Astrocyte (in vitro differentiated cells and primary cell): ENCODE measurements around the gene NME3. TPM values are rescaled to one million over a fixed set of nuclear protein-coding genes. Genes with fewer than 3 reads are reported as not detected.
A peak's percentile ranks its signal among the peaks of the same experiment; 100 is the strongest.

Experiments
- DNase-seq: peaks from one replicate; pipeline ENCODE4 v3.0.0-alpha.2; 2010; ENCODE audit warnings: low read depth
- FAIRE-seq: peaks from 2 replicates; lab custom pipeline; 2011; peaks lifted over from hg19 to GRCh38; lab: Jason Lieb, UNC
- H2AFZ ChIP-seq: 2 replicates; pipeline ENCODE4 v1.6.0; 2012; ENCODE audit warnings: low read depth, low read length, inconsistent platforms
- H3K27ac ChIP-seq: 2 replicates; pipeline ENCODE4 v1.5.1; 2011; ENCODE audit warnings: low read depth, low read length, inconsistent platforms
- H3K27me3 ChIP-seq: 2 replicates; pipeline ENCODE4 v1.6.0; 2011; ENCODE audit warnings: low read length, inconsistent platforms; ENCODE audit not compliant: insufficient read depth
- H3K36me3 ChIP-seq: 2 replicates; pipeline ENCODE4 v1.5.1; 2011; ENCODE audit warnings: low read length, inconsistent platforms; ENCODE audit not compliant: insufficient read depth
- H3K4me1 ChIP-seq: 2 replicates; pipeline ENCODE4 v1.5.1; 2011; ENCODE audit warnings: low read length, inconsistent platforms; ENCODE audit not compliant: insufficient read depth
- H3K4me2 ChIP-seq: 2 replicates; pipeline ENCODE4 v1.6.0; 2012; ENCODE audit warnings: low read length, inconsistent platforms
- H3K4me3 ChIP-seq: 2 replicates; pipeline ENCODE4 v1.5.1; 2011; ENCODE audit warnings: low read depth, mild to moderate bottlenecking, low read length, inconsistent platforms; ENCODE audit not compliant: insufficient read depth
- H3K79me2 ChIP-seq: 2 replicates; pipeline ENCODE4 v1.6.0; 2012; ENCODE audit warnings: mild to moderate bottlenecking, low read length, inconsistent platforms; ENCODE audit not compliant: insufficient read depth
- H3K9ac ChIP-seq: 2 replicates; pipeline ENCODE4 v1.6.0; 2012; ENCODE audit warnings: mild to moderate bottlenecking, low read length, inconsistent platforms
- H3K9me3 ChIP-seq: 2 replicates; pipeline ENCODE4 v1.5.1; 2012; ENCODE audit warnings: low read depth, mild to moderate bottlenecking, low read length, inconsistent platforms; ENCODE audit not compliant: insufficient read depth
- H4K20me1 ChIP-seq: 2 replicates; pipeline ENCODE4 v1.6.0; 2012; ENCODE audit warnings: low read length, inconsistent platforms; ENCODE audit not compliant: insufficient read depth
- H3K27ac Mint-ChIP-seq: one replicate; pipeline ENCODE4 v1.8.0; 2021; ENCODE audit warnings: mild to moderate bottlenecking, mixed read lengths; ENCODE audit not compliant: unreplicated experiment
- H3K27me3 Mint-ChIP-seq: one replicate; pipeline ENCODE4 v1.8.0; 2021; ENCODE audit warnings: low read depth, mixed read lengths; ENCODE audit not compliant: unreplicated experiment
- H3K36me3 Mint-ChIP-seq: one replicate; pipeline ENCODE4 v1.8.0; 2021; ENCODE audit warnings: low read depth, mixed read lengths; ENCODE audit not compliant: unreplicated experiment
- H3K4me1 Mint-ChIP-seq: one replicate; pipeline ENCODE4 v1.8.0; 2021; ENCODE audit warnings: low read depth, mixed read lengths; ENCODE audit not compliant: unreplicated experiment
- H3K4me3 Mint-ChIP-seq: one replicate; pipeline ENCODE4 v1.8.0; 2021; ENCODE audit warnings: mild to moderate bottlenecking, moderate library complexity, mixed read lengths; ENCODE audit not compliant: unreplicated experiment
- H3K9me3 Mint-ChIP-seq: one replicate; pipeline ENCODE4 v1.8.0; 2021; ENCODE audit warnings: mild to moderate bottlenecking, mixed read lengths; ENCODE audit not compliant: unreplicated experiment
- CTCF ChIP-seq: IDR thresholded peaks from 2 replicates; pipeline ENCODE4 v1.5.1; 2011; ENCODE audit warnings: low read depth, mild to moderate bottlenecking, inconsistent platforms, low read length, moderate library complexity; ENCODE audit not compliant: insufficient read depth
- EZH2 ChIP-seq: IDR thresholded peaks from 2 replicates; pipeline ENCODE4 v1.6.1; 2012; ENCODE audit warnings: mild to moderate bottlenecking, low read length, inconsistent platforms; ENCODE audit not compliant: insufficient read depth
- total RNA-seq: library from RNA; stranded (reverse); gene quantifications from 2 replicates; pipeline ENCODE4 v1.2.1, GENCODE V29; 2021

NME3 gene
- total RNA-seq, 1 donor from 2014 or later = 36.3 TPM

GRCh38 chr16:1752853-1753252 lies 18.5 kb downstream of the NME3 start:
- no peaks in the 10 kb centered on the region for H3K9me3 ChIP-seq
- peaks cover 20% of the 10 kb centered on the region for H3K36me3 ChIP-seq
- peaks cover 4% of the 10 kb centered on the region for H3K79me2 ChIP-seq
- H3K9me3 Mint-ChIP-seq = no peaks in the 10 kb centered on the region
- no peak overlapping the region for H3K9ac ChIP-seq
- H3K4me3 ChIP-seq = no peak overlapping the region
- peaks cover 17% of the 10 kb centered on the region for H3K36me3 Mint-ChIP-seq
- H3K27me3 Mint-ChIP-seq = no peaks in the 10 kb centered on the region
- H3K27me3 ChIP-seq = no peaks in the 10 kb centered on the region
- peaks cover 4% of the 10 kb centered on the region for H3K4me1 ChIP-seq
- FAIRE-seq (no peak), DNase-seq (no peak)
- no peak for TF ChIP-seq EZH2
- TF ChIP-seq CTCF = no peak
- no peak overlapping the region for H3K27ac ChIP-seq
- no peak overlapping the region for H2AFZ ChIP-seq
- H3K4me2 ChIP-seq = no peak overlapping the region
- no peak overlapping the region for H3K4me3 Mint-ChIP-seq
- H3K27ac Mint-ChIP-seq = no peak overlapping the region
- peaks cover 10% of the 10 kb centered on the region for H3K4me1 Mint-ChIP-seq
- H4K20me1 ChIP-seq = peaks cover 46% of the 10 kb centered on the region

- no peak for FAIRE-seq
- no peak for TF ChIP-seq EZH2
- TF ChIP-seq CTCF = no peak
These were observed 19.4 kb downstream of the NME3 start for GRCh38 chr16:1751946-1752345.

More at GRCh38 chr16:1751946-1752345, 19.4 kb downstream of the NME3 start:
- DNase-seq = no peak
- no peak overlapping the region for H3K4me3 Mint-ChIP-seq
- H3K9ac ChIP-seq = no peak overlapping the region
- no peaks in the 10 kb centered on the region for H3K9me3 ChIP-seq
- no peak overlapping the region for H3K4me2 ChIP-seq
- no peaks in the 10 kb centered on the region for H3K27me3 Mint-ChIP-seq
- H3K4me1 ChIP-seq = peaks cover 8% of the 10 kb centered on the region
- peak overlapping the region; percentile 69 for H3K27ac Mint-ChIP-seq
- no peak overlapping the region for H2AFZ ChIP-seq
- H3K36me3 ChIP-seq = peaks cover 20% of the 10 kb centered on the region
- H4K20me1 ChIP-seq = peaks cover 46% of the 10 kb centered on the region
- no peaks in the 10 kb centered on the region for H3K27me3 ChIP-seq
- peaks cover 9% of the 10 kb centered on the region for H3K79me2 ChIP-seq
- no peaks in the 10 kb centered on the region for H3K9me3 Mint-ChIP-seq
- peaks cover 10% of the 10 kb centered on the region for H3K4me1 Mint-ChIP-seq
- no peak overlapping the region for H3K27ac ChIP-seq
- peaks cover 18% of the 10 kb centered on the region for H3K36me3 Mint-ChIP-seq
- H3K4me3 ChIP-seq = no peak overlapping the region
